SIG-M5 treated with dmso at 0.1 percent for 504 hours (cell line): Measurements from ENCODE around the gene C3orf22.

ENCODE experiments used
- DNase-seq: peaks from one replicate; lab custom pipeline; 2025; ENCODE audit not compliant: unreplicated experiment; lab: John Stamatoyannopoulos, UW

The C3orf22 gene

DNA sequence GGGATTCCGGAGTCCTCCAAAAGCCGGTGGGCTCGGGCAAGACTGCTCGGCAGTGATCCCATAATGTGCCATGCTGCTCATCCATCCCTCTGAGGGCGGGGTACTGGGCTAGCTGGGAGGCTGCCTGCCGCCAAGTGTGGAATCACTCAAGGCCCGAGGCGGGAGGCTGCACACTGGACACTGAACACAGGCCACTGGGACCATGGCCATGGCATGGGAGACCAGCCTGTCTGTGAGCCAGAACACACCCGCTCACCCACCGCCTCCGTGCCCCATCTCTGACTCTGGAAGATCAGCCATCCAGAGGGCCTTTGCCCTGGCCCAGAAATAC, 1.4 kb downstream of the C3orf22 start:
- no peak for DNase-seq

DNA sequence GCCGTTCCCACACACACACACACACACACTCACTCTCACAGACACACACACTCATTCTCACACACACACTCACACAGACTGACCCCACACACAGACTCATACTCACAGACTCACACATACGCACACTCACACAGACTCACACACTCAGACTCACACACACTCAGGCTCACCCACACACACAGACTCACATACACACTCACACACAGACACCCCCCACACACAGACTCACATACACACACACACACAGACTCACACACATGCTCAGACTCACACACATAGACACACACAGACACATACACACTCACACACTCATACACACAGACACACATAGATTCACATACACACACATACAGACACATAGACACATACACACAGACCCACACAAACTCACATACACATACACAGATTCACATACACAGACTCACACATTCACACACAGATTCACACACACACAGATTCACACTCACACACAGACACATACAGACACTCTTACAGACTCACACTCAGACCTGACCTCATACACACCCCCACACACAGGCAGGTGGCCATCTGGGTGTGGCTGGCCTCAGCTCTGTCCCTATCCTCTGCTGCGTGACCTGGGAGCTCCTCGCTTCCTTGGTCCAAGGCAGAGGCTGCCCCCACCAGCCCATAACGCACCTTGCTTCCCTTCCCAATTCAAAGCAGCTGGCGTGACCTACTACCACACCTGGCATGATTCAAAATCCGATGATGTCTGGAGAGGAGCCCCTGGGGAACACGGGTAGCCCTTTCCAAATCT, 1.9 kb downstream of the C3orf22 start:
- no peak for DNase-seq

DNA sequence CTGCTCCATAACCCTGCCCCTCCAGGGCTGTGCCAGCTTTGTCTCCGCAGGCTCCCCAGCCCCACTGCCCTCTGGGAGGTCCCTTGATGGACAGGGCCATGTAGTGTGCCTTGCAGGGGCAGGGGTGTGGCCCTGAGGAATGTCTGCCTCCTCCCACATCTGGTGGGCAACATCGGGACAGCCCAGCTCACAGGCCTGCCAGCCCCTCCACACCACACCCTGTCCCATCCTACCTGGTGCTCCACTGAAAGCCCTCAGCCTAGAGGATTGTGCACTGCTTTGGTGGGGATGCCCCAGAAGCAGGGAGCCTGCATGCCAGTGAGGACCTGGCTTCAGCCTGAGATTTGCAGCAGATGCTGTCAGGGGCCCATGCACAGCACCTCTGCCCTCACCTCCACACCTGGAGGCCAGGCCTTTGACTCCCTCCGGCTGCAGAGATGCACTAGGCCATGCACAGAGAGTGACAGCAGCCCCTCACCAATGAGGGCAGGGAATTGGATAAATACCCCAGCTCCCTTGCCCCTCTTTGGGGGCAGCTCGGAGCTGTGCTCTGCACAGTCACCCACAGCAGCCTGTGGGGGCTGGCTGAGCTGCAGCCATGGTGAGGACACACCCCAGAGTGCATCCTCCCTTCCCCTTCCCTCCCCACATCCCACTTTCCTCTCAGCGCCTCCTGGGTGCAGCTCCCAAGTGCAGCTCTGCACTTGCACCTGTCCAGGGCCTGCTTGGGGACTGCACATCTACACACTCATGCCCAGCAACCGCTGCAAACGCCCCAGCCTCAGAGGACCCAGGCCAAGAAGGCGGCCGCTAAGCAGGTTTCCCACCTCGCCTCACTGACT, 2.7 kb downstream of the C3orf22 start:
- no peak for DNase-seq

DNA sequence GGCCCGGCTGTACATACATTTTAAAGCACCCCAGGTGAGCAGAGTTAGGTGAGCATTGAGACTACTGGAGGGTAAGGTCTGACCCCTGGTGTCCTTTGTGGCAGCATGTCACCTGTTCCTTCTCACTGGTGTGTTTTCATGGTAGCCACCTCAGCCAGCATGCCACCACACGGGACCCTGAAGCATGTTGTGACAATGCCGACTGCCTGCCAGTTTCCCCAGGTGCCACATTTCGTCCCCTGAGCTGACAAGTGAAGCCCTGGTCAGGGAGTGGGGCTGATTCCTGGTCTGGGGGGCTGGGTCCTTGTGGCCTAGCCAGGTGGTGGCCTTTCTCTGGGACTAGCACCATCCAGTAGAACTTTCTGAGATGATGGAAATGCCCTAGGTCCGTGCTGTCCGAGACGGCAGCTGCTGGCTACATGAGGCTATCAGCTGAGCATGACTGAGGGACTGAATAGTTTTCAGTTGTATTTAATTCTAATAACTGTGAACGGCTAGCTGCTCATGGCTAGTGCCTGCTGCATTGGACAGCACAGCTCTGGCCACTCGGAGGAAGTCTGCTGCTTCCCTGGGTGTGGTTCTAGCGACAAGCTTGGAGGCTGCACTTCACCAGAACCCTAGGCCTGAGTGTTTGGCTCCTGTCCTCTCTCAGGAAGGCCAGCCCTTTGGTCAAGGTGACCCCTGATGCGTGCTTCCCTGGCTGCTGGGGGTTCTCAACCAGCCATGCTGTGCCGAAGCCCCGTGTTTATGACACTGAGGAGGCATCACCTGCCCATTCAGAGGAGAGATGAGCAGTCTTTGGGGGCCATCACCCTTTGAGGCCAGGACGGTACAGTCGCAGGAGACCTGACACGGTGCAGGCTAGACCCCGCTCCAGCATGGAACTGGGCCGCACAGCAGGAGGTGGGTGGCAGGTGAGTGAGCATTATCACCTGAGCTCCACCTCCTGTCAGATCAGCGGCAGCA, 3.9 kb downstream of the C3orf22 start:
- DNase-seq, result no peak

DNA sequence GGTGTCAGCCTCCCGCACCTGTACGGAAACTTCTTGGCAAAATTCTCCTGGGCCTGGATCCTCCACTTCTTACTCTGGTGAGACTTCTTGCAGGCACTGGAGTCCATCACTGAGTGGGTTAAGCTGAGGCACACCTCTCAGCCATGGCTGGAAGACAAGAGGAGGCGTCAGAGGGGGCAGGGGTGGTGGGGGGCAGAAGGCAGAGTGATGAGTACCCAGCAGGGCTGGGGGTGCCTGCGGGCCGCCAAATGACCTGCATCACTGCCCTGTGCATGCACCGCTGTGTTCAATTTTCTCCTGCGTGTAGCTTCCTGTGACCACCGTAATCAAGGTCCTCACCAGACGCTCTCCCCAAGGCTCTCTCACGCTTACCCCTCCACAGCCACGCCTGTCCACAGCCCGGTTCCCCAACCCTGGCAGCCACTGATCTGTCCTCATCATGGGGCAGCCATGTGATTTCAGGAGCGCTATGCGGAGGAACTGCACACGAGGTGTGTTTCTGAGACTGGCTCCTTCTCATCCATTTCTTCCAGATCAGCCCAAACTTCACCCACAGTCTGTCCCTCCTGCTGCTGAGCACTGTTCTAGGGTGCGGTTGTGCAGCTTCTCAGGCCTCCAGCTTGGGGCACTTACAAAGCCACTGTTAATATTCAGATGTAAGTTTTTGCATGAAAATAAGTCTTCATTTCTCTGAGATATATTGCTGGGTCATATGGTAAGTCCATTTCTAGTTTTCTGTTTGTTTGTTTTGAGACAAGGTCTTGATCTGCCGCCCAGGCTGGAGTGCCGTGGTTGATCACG, 5.2 kb downstream of the C3orf22 start:
- DNase-seq, result no peak

DNA sequence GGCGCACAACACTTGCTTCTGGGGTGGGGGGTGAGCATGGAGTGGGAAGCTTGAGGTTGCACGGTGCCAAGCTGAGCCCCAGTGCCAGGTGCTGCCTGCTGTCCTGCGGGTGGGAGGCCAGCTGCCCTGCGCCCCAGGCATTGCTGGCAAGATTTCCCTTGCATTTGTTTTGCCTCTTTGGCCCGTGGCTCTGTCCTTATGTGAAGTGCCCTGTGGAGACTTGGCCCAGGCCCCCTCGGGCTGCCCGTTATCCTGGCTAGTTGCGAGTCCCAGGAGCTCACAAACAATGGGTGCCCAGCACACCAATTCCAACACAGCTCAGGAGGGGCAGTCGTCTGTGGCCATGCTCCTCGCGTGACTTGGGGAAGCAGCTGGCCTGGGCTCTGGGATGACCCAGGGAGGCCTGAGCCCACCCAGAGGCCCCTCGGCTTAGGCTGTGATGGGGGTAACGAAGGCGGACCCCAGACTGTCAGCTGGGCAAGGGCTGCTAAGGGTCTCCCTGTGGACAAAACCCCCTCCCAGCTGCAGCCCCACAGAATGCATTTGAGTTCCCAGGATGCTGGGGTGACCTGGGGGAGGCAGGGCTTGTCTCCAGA, 5.9 kb downstream of the C3orf22 start:
- no peak for DNase-seq

DNA sequence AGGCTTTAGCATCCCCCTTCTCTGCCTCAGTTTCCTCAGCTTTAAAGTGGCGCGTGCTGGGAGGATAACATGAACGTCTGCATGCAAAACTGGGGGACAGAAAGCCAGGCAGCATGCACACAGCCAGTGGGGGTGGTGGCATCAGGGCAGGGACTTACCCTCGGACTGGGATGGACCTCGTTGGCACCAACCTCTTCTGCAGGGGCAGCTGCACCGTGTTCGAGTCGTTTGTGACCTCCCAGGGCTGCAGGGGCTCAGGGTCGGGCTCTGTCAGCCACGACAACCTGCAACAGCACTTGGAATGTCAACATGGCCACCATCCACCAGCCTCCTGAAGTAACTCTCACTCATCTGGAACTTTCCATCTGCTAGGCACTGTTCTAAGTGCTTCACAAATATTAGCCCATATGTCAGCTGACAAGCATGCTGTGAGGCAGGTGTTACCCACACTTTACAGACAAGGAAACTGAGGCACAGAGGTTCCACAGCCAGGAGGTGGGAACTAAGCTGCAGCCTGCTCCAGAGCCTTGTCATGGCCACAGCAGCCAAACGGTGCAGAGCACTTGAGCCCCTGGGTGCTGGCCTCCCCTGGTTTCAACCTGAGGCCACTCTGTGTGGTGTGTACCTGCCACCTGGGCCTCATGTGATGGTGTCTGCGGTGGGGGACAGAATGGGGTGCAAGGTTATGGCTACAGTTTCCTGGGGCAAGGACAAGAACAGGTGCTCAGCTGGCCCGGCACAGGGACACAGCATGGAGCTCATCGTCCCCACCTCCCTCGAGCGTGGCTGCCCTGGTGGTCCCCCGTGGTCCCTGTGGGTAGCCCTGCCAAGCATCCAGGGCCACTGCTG, 6.7 kb downstream of the C3orf22 start:
- no peak for DNase-seq

DNA sequence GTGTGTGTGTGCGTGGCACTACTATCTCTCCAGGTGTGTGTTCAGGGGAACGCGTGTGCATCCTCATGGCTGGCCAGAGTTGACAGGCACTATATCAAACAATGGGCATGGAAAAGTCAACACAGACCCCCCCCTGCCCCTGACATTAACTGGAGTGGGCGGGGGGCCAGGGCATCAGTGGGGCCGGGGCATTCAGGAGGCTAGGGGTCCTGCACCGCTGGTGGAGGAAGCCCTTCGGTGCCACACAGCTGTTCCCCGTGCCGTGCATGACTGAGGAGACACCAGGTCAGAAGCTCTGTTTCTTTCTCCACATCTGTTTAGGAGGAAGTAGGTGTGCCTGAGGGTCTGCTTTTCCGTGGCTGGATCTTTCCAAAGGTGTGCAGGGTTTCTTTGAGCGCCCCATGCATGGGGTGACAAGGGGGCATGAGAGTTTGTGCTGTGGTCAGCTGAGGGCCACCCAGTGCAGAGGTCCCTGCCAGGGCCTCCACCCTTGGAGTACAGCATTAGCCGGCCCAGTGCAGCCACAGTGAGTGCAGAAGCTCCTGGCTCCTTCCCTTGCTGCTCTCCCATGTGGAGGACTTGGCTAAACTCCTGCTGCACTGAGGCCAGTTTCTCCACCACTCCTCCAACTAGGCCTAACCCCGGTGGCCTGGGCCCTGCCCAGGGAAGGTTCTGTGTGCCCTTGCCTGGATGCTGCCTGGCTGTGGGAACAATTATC, 7.5 kb downstream of the C3orf22 start:
- no peak for DNase-seq

DNA sequence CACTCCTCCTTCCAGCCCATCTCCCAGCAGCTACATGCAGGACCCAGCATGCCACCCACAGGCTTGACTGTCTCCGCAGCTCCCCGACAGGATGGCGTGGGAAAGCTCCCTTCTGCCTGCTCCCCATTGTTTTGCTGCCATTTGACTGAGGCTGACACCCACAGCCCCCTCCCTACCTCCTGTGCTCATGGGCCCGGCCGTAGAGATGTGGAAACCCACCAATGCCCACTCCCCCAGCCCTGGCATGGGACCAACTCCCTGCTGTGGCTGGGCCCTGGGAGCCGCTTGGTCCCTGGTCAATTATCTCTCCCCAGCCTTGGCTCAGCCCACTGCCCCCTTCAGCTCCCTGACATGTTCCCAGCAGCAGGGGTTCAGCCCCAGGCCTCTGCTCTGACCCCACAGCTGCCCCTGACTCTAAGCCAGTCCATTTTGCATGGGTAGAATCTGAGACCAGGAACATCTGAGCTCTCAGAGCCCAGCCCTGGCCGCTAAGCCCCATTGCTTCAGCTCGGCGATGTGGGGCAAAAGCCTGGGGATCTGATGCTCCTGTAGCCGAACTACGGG, 8.2 kb downstream of the C3orf22 start:
- DNase-seq, result no peak

DNA sequence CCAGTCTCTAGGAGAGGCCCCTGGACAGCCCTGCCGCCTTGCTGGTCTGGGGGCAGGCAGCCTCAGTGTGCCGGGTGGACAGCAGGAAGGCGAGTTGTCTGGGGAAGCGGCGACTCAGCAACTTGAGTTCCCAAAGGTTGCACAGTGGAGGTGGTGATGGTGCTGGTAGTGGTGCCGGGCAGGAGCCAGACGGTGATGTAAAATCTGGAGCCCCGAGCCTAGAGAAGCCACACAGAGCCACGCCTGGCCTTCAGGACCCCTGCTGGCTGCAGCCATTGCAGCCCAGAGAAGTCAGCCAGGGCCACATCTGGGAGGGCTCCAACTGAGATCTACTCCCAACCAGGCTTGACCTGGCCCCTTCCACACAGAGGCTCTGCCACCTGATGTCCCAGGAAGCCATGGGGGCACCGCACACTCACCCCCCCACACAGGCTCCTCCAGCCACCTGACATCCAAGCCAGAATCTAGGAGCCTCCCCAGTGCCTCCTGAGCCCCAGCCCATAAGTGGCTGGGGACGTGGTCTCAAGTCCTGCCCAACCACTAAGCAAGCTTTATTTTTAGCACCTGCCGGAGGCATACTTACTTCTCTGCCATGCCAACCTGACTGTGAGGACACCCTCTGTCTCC, 8.8 kb downstream of the C3orf22 start:
- DNase-seq, result no peak

DNA sequence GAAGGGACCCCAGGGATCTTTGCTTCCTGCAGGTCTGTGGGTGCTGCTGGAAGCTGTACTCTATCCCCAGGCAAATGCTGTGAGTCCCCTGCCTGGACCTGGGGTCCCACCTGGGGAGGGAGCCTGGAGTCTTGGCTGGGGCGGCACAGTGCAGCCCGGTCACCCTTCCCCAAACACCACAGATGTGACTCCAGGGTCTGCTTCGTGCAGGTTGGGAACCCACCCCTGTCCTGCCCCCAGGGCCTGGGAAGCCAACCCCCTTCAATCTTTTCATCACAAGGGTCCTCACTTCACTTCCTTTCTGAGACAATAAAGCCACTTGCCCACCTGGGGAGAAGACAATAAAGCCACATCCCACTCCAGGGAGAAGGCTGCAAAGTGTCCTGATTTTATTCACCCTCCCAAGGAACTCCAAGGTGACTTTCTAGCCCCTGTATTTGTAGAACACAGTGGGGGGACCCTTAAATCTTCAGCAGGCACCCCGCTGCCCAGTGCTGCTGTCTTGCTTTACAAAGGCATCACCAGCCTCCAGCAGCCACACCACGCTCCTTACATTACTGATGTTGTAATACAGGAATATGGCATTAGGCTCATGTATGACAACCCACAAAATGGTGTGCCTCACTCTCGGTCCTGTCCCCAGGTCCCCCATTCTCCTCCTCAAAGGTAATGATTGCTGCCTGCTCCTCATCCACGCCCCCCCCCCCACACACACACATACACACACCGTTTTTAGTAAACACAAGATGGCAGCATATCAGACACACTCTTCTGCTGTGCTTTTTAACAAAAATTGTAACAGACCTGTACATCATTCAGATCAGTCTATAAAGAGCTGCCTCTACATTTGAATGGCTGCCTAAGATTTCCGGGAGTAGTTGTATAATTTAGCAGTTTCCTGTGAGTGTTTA, 9.9 kb downstream of the C3orf22 start:
- no peak for DNase-seq

DNA sequence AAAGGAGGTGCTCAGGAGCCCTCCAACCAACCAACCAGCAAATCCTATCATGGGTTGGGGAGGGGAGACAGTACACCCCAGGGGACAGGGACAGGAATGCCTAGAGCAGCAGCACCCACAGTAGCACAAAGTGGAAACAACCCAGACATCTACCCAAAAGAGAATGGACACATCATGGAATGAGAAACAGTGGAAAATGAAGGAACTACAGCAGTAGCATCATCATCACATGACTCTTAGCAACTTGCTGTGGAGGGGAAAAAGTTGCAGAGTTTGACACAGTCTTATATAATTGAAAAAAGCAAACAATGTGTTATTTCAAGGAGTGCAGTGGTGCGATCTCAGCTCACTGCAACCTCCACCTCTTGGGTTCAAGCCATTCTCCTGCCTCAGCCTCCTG, 11.0 kb downstream of the C3orf22 start:
- DNase-seq, result no peak

DNA sequence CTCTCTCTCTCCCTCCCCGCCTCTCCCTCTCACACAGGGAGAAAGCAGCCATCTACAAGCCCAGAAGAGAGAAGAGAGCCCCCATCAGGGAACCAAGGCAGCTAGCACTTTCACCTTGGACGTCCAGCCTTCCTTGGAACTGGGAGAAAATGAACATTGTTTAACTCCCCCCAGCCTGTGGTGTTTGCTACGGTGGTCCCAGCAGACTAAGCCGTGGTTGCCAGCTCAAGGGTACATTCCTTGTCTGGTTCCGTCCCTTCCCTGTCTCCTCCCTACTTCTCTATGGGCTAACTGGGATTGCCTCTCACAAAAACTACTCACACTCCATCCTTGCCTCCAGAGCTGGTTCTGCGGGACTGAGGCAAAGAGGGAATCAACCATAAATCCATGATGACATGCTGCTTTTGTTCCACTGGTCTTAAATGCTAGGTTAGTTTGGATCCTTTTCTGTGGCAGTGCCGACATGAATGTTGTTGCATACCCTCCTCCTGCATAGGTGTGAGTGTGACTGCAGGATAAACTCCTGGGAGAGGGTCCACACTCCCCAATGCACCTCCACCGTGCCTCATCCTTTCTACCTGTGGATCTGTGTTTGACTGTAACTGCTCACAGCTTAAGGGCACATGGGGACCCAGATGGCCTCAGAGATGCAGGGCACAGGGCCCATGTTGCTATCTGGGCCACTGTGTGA, 12.0 kb downstream of the C3orf22 start:
- DNase-seq, result no peak

DNA sequence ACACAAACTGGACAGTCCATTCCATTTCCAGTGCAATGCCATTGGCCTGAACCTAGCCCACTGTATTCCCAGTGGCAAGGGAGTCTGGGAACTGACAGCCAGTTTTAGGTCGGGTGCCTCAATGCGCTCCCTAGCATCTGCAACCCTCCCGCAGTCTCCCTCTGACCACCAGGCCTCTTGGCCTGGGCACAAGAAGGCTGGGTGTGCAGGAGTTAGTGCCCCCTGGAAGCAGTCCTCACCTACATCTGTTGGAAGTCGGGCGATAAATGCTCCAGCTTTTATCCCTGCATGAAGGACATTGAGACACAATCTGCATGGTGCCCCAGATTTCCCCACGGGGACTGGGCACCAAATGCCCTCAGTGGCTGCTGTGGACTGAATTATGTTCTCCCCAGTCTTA, 12.7 kb downstream of the C3orf22 start:
- no peak for DNase-seq

DNA sequence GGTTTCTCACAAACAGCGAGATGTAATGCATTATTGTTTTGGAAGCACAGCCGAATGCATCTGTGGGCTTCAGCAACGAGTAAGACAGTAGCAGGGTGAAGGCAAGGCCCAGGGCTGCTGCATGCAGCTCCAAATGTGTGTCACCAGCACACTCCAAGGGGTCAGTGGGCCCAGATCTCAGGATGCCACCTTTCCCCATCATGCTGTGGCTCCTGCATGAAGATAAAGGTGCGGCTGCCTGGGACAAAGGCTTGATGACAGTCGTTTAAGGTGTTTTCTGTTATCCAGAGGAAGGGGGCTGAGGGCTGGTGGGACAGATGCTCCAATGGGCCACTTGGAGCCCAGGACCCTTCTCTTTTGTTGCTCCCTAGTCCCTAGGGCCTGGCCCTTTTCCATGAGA, 13.2 kb downstream of the C3orf22 start:
- no peak for DNase-seq

DNA sequence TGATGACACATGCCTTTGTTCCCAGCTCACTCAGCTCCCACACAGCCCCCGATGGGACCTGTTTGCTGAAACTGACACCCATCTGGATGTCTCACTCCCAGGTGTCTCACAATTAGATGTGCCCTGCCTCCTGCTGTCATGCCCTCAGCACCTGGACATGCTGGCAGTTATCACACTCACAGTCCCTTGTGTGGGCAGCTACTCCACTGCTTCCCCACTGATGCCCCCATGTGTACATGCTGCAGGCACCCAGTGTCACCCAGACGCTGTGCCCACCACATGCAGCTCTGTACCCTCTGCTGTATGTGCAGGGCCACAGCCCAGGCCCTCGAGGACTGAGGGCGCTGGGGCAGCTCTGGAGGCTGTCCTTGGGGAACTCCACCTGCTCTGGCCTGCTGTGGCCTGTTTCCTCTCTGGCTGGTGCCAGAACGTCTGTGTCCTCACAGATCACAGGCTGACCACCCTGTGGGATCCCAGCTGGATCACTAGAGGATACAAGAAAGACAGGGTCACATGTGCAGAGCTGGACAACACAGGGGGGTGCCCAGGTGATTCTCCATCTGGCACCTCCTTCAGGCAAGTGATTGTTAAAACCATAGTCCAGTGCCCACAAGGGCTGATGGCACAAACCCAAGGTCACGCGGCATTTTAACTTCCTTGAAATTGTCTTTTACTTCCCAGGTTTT, 14.0 kb downstream of the C3orf22 start:
- no peak for DNase-seq
